SK-N-MC (cell line): ENCODE results near the gene RFX2.

ENCODE experiments used
- DNase-seq: peaks from one replicate; pipeline ENCODE4 v3.0.0-alpha.2; 2011; ENCODE audit warnings: low read depth, low spot score
- H3K27ac ChIP-seq: fragments of 200-600 bp; sonication (generic); 2 replicates; pipeline ENCODE4 v1.5.1; 2016; ENCODE audit warnings: mixed run types
- H3K36me3 ChIP-seq: fragments of 200-600 bp; sonication (generic); 2 replicates; pipeline ENCODE4 v1.6.1; 2017; ENCODE audit warnings: antibody characterized with exemption, low read length, mixed read lengths; ENCODE audit not compliant: insufficient read depth
- H3K4me3 ChIP-seq: fragments of 200-600 bp; sonication (generic); 2 replicates; pipeline ENCODE4 v1.5.1; 2016
- H3K9ac ChIP-seq: fragments of 200-600 bp; sonication (generic); 2 replicates; pipeline ENCODE4 v1.8.0; 2017; ENCODE audit warnings: mixed run types, mixed read lengths; ENCODE audit not compliant: insufficient read length
- H3K9me3 ChIP-seq: fragments of 200-600 bp; sonication (generic); 2 replicates; pipeline ENCODE4 v1.6.1; 2017; ENCODE audit warnings: low read depth, mild to moderate bottlenecking, antibody characterized with exemption, low read length, moderate library complexity, mixed read lengths
- EZH2 ChIP-seq: fragments of 200-600 bp; sonication (generic); IDR thresholded peaks from one replicate; pipeline ENCODE4 v1.6.1; 2017; ENCODE audit warnings: antibody characterized with exemption
- FOXP2 ChIP-seq: optimal IDR thresholded peaks from 2 replicates; pipeline ENCODE3; 2011; ENCODE audit warnings: mild to moderate bottlenecking, moderate library complexity; ENCODE audit not compliant: insufficient read depth; ENCODE audit errors: extremely low read length, control extremely low read depth
- POLR2AphosphoS5 ChIP-seq: IDR thresholded peaks from 2 replicates; pipeline ENCODE4 v1.6.1; 2012; ENCODE audit warnings: mild to moderate bottlenecking, low read depth, low read length, borderline replicate concordance

RFX2 gene

GRCh38 chr19:5950741-5951140 is 159.6 kb downstream of the RFX2 start:
- H3K27ac ChIP-seq = 0 out of 2 replicates have a peak overlapping the region, but pooled peaks have one; percentile 44
- no peak overlapping the region for H3K4me3 ChIP-seq
- no peak overlapping the region for H3K9ac ChIP-seq
- H3K9me3 ChIP-seq = no peaks in the 10 kb centered on the region
- H3K36me3 ChIP-seq = peaks cover 11% of the 10 kb centered on the region; the same call in 1 of the 2 replicates
- DNase-seq = no peak
- TF ChIP-seq FOXP2 = no peak

- peaks cover 11% of the 10 kb centered on the region; the same call in 1 of the 2 replicates for H3K36me3 ChIP-seq
- no peak for DNase-seq
- TF ChIP-seq FOXP2 = no peak
- no peak for TF ChIP-seq EZH2
- TF ChIP-seq POLR2AphosphoS5 = no peak
- no peak overlapping the region for H3K4me3 ChIP-seq
- H3K9me3 ChIP-seq = no peaks in the 10 kb centered on the region
- no peak overlapping the region for H3K9ac ChIP-seq
- no peak overlapping the region for H3K27ac ChIP-seq
Observed at GRCh38 chr19:5949792-5950305, 160.5 kb downstream of the RFX2 start.

- no peak for DNase-seq
- H3K4me3 ChIP-seq = no peak overlapping the region
- peaks cover 11% of the 10 kb centered on the region; the same call in 1 of the 2 replicates for H3K36me3 ChIP-seq
- H3K9me3 ChIP-seq = no peaks in the 10 kb centered on the region
- H3K9ac ChIP-seq = no peak overlapping the region
- H3K27ac ChIP-seq = no peak overlapping the region
- TF ChIP-seq FOXP2 (no peak), POLR2AphosphoS5 (no peak), EZH2 (no peak)
Observed at GRCh38 chr19:5948752-5949564, 161.3 kb downstream of the RFX2 start.

- H3K27ac ChIP-seq = no peak overlapping the region
- no peak for DNase-seq
- no peaks in the 10 kb centered on the region for H3K9me3 ChIP-seq
- no peak overlapping the region for H3K9ac ChIP-seq
- H3K4me3 ChIP-seq = no peak overlapping the region
- H3K36me3 ChIP-seq = peaks cover 11% of the 10 kb centered on the region; the same call in 1 of the 2 replicates
- TF ChIP-seq EZH2 (no peak), FOXP2 (no peak), POLR2AphosphoS5 (no peak)
Observed at GRCh38 chr19:5947435-5947834, 162.9 kb downstream of the RFX2 start.

GRCh38 chr19:5943623-5944022 is 166.7 kb downstream of the RFX2 start:
- TF ChIP-seq FOXP2 = no peak
- TF ChIP-seq EZH2 = no peak
- Histone ChIP-seq H3K9ac (no peak overlapping the region), H3K36me3 (peaks cover 33% of the 10 kb centered on the region)

More at GRCh38 chr19:5943623-5944022, 166.7 kb downstream of the RFX2 start:
- no peak for DNase-seq
- 0 out of 2 replicates have a peak overlapping the region, but pooled peaks have one; percentile 9 for H3K27ac ChIP-seq
- H3K4me3 ChIP-seq = no peak overlapping the region
- H3K9me3 ChIP-seq = no peaks in the 10 kb centered on the region
